ENCODE data around the gene DUS3L. TPM values are rescaled to one million over a fixed set of nuclear protein-coding genes. Genes with fewer than 3 reads are reported as not detected.

The DUS3L gene
- total RNA-seq, 1 experiment from 2014 or later = 39.3 TPM

GRCh38 chr19:5839065-5840017, 48.4 kb upstream of the DUS3L start, which contains the start of gene FUT6:
Gene FUT6, minus strand, starts transcription at chr19:5839702. Its CDS starts 7,135 bp downstream, at chr19:5832567.
- Mint-ChIP-seq H3K4me1 (no peaks in the 10 kb centered on the region), H3K9me3 (no peaks in the 10 kb centered on the region), H3K36me3 (no peaks in the 10 kb centered on the region), H3K27me3 (ENCODE audit: low read depth) (peaks cover 18% of the 10 kb centered on the region), H3K27ac (no peak within 1 kb of the TSS), H3K4me3 (no peak within 1 kb of the TSS)
- TF ChIP-seq ZNF425 (CRISPR knock-in tag; conservative IDR thresholded peaks at IDR 0.05) (no peak), FOXJ3 (CRISPR knock-in tag; IDR thresholded peaks at IDR 0.05; ENCODE audit: borderline replicate concordance) (no peak), GABPB1 (CRISPR knock-in tag; IDR thresholded peaks at IDR 0.05) (0 out of 2 replicates have a peak, but pooled peaks have one; percentile 19), E2F5 (CRISPR knock-in tag; IDR thresholded peaks at IDR 0.05) (no peak), ZNF317 (CRISPR knock-in tag; IDR thresholded peaks at IDR 0.05; ENCODE audit: borderline replicate concordance, low read depth) (no peak)
- POLR2A ChIA-PET = interaction anchor here (1.5 kb wide), 1 partner anchor 11 kb away, joined by 4 read pairs; no protein-coding TSS in a partner anchor
- ATAC-seq = no peak
- CTCF ChIA-PET = interaction anchor here (1.6 kb wide), 1 partner anchor 35 kb away, joined by 7 read pairs; no protein-coding TSS in a partner anchor
- DNase-seq (ENCODE audit: low spot score) = no peak

- Mint-ChIP-seq H3K27ac (no peak overlapping the region), H3K4me3 (no peak overlapping the region), H3K9me3 (no peaks in the 10 kb centered on the region), H3K36me3 (no peaks in the 10 kb centered on the region), H3K4me1 (no peaks in the 10 kb centered on the region), H3K27me3 (ENCODE audit: low read depth) (peaks cover 23% of the 10 kb centered on the region)
- no peak for ATAC-seq
- no peak for DNase-seq (ENCODE audit: low spot score)
- POLR2A ChIA-PET = interaction anchor here (1.5 kb wide), 1 partner anchor 10 kb away, joined by 4 read pairs; no protein-coding TSS in a partner anchor
- CTCF ChIA-PET = interaction anchor here (1.1 kb wide), 1 partner anchor 35 kb away, joined by 5 read pairs; no protein-coding TSS in a partner anchor
- TF ChIP-seq TEAD4 (CRISPR knock-in tag; IDR thresholded peaks at IDR 0.05) (no peak), MYBL2 (CRISPR knock-in tag; IDR thresholded peaks at IDR 0.05) (no peak), PREB (CRISPR knock-in tag; IDR thresholded peaks at IDR 0.05; ENCODE audit: borderline replicate concordance) (no peak), CREM (CRISPR knock-in tag; IDR thresholded peaks at IDR 0.05) (no peak), ATF6 (CRISPR knock-in tag; IDR thresholded peaks at IDR 0.05) (no peak), ZNF671 (CRISPR knock-in tag; IDR thresholded peaks at IDR 0.05) (no peak), E2F5 (CRISPR knock-in tag; IDR thresholded peaks at IDR 0.05) (no peak), RELA (CRISPR knock-in tag; IDR thresholded peaks at IDR 0.05; ENCODE audit: borderline replicate concordance) (no peak), IRF1 (CRISPR knock-in tag; IDR thresholded peaks at IDR 0.05) (no peak), SMAD4 (CRISPR knock-in tag; IDR thresholded peaks at IDR 0.05) (no peak), GRHL2 (CRISPR knock-in tag; IDR thresholded peaks at IDR 0.05; ENCODE audit: insufficient replicate concordance, severe bottlenecking) (no peak), ELF4 (CRISPR knock-in tag; IDR thresholded peaks at IDR 0.05; ENCODE audit: low read depth) (no peak), FOXP1 (CRISPR knock-in tag; IDR thresholded peaks at IDR 0.05; ENCODE audit: borderline replicate concordance) (no peak)
- TF ChIP-seq, protein P1, sequence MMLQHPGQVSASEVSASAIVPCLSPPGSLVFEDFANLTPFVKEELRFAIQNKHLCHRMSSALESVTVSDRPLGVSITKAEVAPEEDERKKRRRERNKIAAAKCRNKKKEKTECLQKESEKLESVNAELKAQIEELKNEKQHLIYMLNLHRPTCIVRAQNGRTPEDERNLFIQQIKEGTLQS (CRISPR knock-in tag; conservative IDR thresholded peaks at IDR 0.05) = no peak
- TF ChIP-seq, protein P2, sequence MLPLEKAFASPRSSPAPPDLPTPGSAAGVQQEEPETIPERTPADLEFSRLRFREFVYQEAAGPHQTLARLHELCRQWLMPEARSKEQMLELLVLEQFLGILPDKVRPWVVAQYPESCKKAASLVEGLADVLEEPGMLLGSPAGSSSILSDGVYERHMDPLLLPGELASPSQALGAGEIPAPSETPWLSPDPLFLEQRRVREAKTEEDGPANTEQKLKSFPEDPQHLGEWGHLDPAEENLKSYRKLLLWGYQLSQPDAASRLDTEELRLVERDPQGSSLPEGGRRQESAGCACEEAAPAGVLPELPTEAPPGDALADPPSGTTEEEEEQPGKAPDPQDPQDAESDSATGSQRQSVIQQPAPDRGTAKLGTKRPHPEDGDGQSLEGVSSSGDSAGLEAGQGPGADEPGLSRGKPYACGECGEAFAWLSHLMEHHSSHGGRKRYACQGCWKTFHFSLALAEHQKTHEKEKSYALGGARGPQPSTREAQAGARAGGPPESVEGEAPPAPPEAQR (CRISPR knock-in tag; IDR thresholded peaks at IDR 0.05) = no peak
Observed at GRCh38 chr19:5838353-5839064, 47.5 kb upstream of the DUS3L start.

Measured in WTC11 (cell line).